ENCODE results near the gene MCM10. TPM values are rescaled to one million over a fixed set of nuclear protein-coding genes. Genes with fewer than 3 reads are reported as not detected.

MCM10 gene
- total and polyA plus RNA-seq, 9 of the 15 experiments (the other 6 are each of a cell fraction or from before 2014, with no cell fraction given): 10.4 to 68.1 (median 48.0) TPM

DNA sequence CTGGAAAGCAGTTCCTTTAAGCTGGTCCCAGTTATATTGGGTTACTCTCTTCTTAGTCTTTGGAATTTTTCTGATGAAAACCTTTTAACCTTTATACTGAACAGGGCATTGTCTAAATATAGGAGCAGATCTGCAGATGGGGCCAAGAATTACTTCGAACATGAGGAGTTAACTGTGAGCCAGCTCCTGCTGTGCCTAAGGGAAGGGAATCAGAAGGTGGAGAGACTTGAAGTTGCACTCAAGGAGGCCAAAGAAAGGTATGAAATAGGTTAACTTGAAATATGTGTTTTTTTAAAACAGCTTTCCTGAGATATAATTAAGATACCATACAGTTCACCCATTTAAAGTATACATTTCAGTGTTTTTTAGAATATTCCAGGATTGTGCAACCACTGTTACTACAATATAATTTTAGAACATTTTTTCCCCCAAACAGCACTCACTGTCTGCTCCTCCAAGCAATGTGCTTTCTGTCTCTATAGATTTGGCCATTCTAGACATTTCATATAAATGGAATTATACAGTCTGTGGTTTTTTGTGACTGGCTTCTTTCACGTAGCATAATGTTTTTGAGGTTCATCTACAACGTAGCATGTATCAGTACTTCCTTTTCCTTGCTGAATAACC lies 42.5 kb upstream of the MCM10 start:
- TF ChIP-seq CEBPB (tag; IDR thresholded peaks at IDR 0.05): peak; percentile 39; the same call in 1 of the 2 replicates
- TF ChIP-seq KDM4B (IDR thresholded peaks at IDR 0.05; ENCODE audit: borderline replicate concordance in 2 of 2, low read depth in 1 of 2): no peak
- H2AFZ ChIP-seq (ENCODE audit: low read depth, low read length): peak overlapping the region; percentile 53
- DNase-seq (ENCODE audit: extremely low read depth in 1 of 4, low spot score in 3 of 4) (no peak), FAIRE-seq (no peak), ATAC-seq (no peak; the same call in 2 of the 3 replicates)
- H3K9ac ChIP-seq (ENCODE audit: insufficient read depth in 1 of 2, low read depth in 2 of 2, low read length in 2 of 2): no peak overlapping the region
- ChIA-PET CTCF (ENCODE audit: low intra/inter-chr PET ratio) (no interaction called here), POLR2A (no interaction called here)
- no peaks in the 10 kb centered on the region for H4K20me1 ChIP-seq (replicated peaks; ENCODE audit: control insufficient read depth, insufficient read depth, low read length)
- in situ Hi-C loops (cut with MboI): no loop called here
- H3K4me3 ChIP-seq: no peak overlapping the region
- H3K9me3 ChIP-seq (replicated peaks; ENCODE audit: control insufficient read depth, insufficient read depth, low read depth, low read length): no peaks in the 10 kb centered on the region
- H3K79me2 ChIP-seq (ENCODE audit: control insufficient read depth, insufficient read depth, low read length): no peaks in the 10 kb centered on the region
- intact Hi-C loops (cut with micrococcal nuclease): loop anchor here (5.0 kb wide), 1 partner anchor 43 kb away; the partner anchor contains the start of gene MCM10
- BruUV-seq (replicated peaks): no TSS peak
- H3K27ac ChIP-seq (ENCODE audit: extremely low read depth, low read depth, low read length): no peak overlapping the region; the same call in 2 of the 3 replicates
- H3K9me1 ChIP-seq (ENCODE audit: control insufficient read depth, insufficient read depth, low read length): no peaks in the 10 kb centered on the region
- H3K27me3 ChIP-seq (ENCODE audit: control insufficient read depth in 2 of 2, insufficient read depth in 2 of 2, low read length in 2 of 2): no peaks in the 10 kb centered on the region
- H3K4me2 ChIP-seq (ENCODE audit: insufficient read depth, low read length): no peak overlapping the region
- peaks cover 0 to 25% of the 10 kb centered on the region in 2 experiments; a peak in 3 of 5 replicates for H3K4me1 ChIP-seq (replicated peaks in 1 of 2; ENCODE audit: control insufficient read depth in 2 of 2, insufficient read depth in 2 of 2, low read length in 2 of 2)
- H3K36me3 ChIP-seq (ENCODE audit: control insufficient read depth, insufficient read depth, low read length): no peaks in the 10 kb centered on the region
- WGBS (ENCODE audit: insufficient coverage, low coverage, missing lambda C conversion rate): 51% methylated on average over 3 of the region's 3 CpGs

DNA sequence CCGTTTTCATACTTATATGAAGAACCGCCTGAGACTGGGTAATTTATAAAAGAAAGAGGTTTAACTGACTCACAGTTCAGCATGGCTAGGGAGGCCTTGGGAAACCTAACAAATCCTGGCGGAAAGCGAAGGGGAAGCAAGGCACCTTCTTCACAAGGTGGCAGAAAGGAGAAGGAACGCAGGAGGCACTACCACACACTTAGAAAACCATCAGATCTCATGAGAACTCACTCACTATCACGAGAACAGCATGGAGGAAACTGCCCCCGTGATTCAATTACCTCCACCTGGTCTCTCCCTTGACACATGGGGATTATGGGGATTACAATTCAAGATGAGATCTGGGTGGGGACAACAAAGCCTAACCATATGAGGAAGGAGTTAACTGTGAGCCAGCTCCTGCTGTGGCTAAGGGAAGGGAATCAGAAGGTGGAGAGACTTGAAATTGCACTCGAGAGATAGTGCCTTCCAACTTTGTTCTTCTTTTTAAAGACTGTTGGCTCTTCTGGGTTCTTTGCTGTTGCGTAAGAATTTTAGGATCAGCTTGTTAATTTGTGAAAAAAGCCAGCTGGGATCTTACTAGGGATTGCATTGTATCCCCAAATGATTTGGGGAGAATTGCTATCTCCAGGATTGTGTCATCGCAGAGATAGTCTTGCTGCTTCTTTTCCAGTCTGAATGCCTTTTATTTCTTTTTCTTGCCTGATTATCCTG lies 40.4 kb upstream of the MCM10 start:
- no peak overlapping the region for H2AFZ ChIP-seq (ENCODE audit: low read depth, low read length)
- WGBS (ENCODE audit: insufficient coverage, low coverage, missing lambda C conversion rate): 34% methylated on average over 10 of the region's 10 CpGs
- in situ Hi-C loops (cut with MboI): no loop called here
- H3K36me3 ChIP-seq (ENCODE audit: control insufficient read depth, insufficient read depth, low read length): no peaks in the 10 kb centered on the region
- H3K27me3 ChIP-seq (ENCODE audit: control insufficient read depth in 2 of 2, insufficient read depth in 2 of 2, low read length in 2 of 2): no peaks in the 10 kb centered on the region
- no peak overlapping the region for H3K4me2 ChIP-seq (ENCODE audit: insufficient read depth, low read length)
- no peaks in the 10 kb centered on the region for H3K9me3 ChIP-seq (replicated peaks; ENCODE audit: control insufficient read depth, insufficient read depth, low read depth, low read length)
- H3K27ac ChIP-seq (ENCODE audit: extremely low read depth, low read depth, low read length): no peak overlapping the region
- ChIA-PET CTCF (ENCODE audit: low intra/inter-chr PET ratio) (no interaction called here), POLR2A (no interaction called here)
- DNase-seq (ENCODE audit: extremely low read depth in 1 of 4, low spot score in 3 of 4): no peak
- H3K4me3 ChIP-seq: no peak overlapping the region
- H3K9me1 ChIP-seq (ENCODE audit: control insufficient read depth, insufficient read depth, low read length): no peaks in the 10 kb centered on the region
- no peaks in the 10 kb centered on the region for H3K79me2 ChIP-seq (ENCODE audit: control insufficient read depth, insufficient read depth, low read length)
- peaks cover 0 to 16% of the 10 kb centered on the region in 2 experiments; a peak in 3 of 5 replicates for H3K4me1 ChIP-seq (replicated peaks in 1 of 2; ENCODE audit: control insufficient read depth in 2 of 2, insufficient read depth in 2 of 2, low read length in 2 of 2)
- no peak for FAIRE-seq
- H4K20me1 ChIP-seq (replicated peaks; ENCODE audit: control insufficient read depth, insufficient read depth, low read length): no peaks in the 10 kb centered on the region
- ATAC-seq: peak; percentile 45; the same call in 2 of the 3 replicates
- H3K9ac ChIP-seq (ENCODE audit: insufficient read depth in 1 of 2, low read depth in 2 of 2, low read length in 2 of 2): no peak overlapping the region
- intact Hi-C loops (cut with micrococcal nuclease): no loop called here
- no TSS peak for BruUV-seq (replicated peaks)
- no peak for TF ChIP-seq HDAC6 (IDR thresholded peaks at IDR 0.05; ENCODE audit: low read depth, low read length)
- no peak for TF ChIP-seq SAFB (IDR thresholded peaks at IDR 0.05; ENCODE audit: borderline replicate concordance, low read depth, low read length)
- TF ChIP-seq CHD2 (IDR thresholded peaks at IDR 0.05; ENCODE audit: low read depth, low read length): peak; percentile 71; the same call in 1 of the 2 replicates
- TF ChIP-seq YBX1 (IDR thresholded peaks at IDR 0.05): no peak
- TF ChIP-seq NONO (IDR thresholded peaks at IDR 0.05; ENCODE audit: low read depth in 2 of 2, low read length in 1 of 2): no peak
- TF ChIP-seq, protein P1, sequence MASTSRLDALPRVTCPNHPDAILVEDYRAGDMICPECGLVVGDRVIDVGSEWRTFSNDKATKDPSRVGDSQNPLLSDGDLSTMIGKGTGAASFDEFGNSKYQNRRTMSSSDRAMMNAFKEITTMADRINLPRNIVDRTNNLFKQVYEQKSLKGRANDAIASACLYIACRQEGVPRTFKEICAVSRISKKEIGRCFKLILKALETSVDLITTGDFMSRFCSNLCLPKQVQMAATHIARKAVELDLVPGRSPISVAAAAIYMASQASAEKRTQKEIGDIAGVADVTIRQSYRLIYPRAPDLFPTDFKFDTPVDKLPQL (IDR thresholded peaks at IDR 0.05; ENCODE audit: extremely low read depth, insufficient read length): no peak
- TF ChIP-seq, protein P2, sequence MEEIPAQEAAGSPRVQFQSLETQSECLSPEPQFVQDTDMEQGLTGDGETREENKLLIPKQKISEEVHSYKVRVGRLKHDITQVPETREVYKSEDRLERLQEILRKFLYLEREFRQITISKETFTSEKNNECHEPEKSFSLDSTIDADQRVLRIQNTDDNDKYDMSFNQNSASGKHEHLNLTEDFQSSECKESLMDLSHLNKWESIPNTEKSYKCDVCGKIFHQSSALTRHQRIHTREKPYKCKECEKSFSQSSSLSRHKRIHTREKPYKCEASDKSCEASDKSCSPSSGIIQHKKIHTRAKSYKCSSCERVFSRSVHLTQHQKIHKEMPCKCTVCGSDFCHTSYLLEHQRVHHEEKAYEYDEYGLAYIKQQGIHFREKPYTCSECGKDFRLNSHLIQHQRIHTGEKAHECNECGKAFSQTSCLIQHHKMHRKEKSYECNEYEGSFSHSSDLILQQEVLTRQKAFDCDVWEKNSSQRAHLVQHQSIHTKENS (CRISPR knock-in tag; IDR thresholded peaks at IDR 0.05): no peak
- TF ChIP-seq, protein P3, sequence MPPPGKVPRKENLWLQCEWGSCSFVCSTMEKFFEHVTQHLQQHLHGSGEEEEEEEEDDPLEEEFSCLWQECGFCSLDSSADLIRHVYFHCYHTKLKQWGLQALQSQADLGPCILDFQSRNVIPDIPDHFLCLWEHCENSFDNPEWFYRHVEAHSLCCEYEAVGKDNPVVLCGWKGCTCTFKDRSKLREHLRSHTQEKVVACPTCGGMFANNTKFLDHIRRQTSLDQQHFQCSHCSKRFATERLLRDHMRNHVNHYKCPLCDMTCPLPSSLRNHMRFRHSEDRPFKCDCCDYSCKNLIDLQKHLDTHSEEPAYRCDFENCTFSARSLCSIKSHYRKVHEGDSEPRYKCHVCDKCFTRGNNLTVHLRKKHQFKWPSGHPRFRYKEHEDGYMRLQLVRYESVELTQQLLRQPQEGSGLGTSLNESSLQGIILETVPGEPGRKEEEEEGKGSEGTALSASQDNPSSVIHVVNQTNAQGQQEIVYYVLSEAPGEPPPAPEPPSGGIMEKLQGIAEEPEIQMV (tag; conservative IDR thresholded peaks at IDR 0.05; ENCODE audit: low read depth): no peak
- TF ChIP-seq CEBPB (tag; IDR thresholded peaks at IDR 0.05): peak; percentile 89

All from K562 (cell line).